Liver (tissue), 9 donors: ENCODE data around the gene SPTBN5. TPM values are rescaled to one million over a fixed set of nuclear protein-coding genes. Genes with fewer than 3 reads are reported as not detected.

ENCODE experiments used
- DNase-seq: peaks from one replicate; pipeline ENCODE4 v3.0.0-alpha.2; 2017; ENCODE audit warnings: low spot score
- H3K27ac ChIP-seq, 2 donors: one replicate each; pipeline ENCODE4 v1.7.0; 2013; ENCODE audit warnings: inconsistent platforms in 2 of 2, low read length in 2 of 2, control low read depth in 1 of 2, low read depth in 1 of 2, mild to moderate bottlenecking in 1 of 2
- H3K27me3 ChIP-seq, 4 donors: one replicate each; pipeline versions ENCODE4 v1.6.1 to v1.7.0; 2013; ENCODE audit warnings: low read length in 3 of 4, inconsistent platforms in 1 of 4, mild to moderate bottlenecking in 1 of 4, moderate library complexity in 1 of 4; ENCODE audit not compliant: control insufficient read depth in 4 of 4, insufficient read depth in 4 of 4
- H3K36me3 ChIP-seq, 4 donors: one replicate each; pipeline versions ENCODE4 v1.6.1 to v1.7.0; 2013; ENCODE audit warnings: low read length in 3 of 4, mild to moderate bottlenecking in 3 of 4, low read depth in 1 of 4, moderate library complexity in 1 of 4; ENCODE audit not compliant: control insufficient read depth in 4 of 4, insufficient read depth in 3 of 4
- H3K4me1 ChIP-seq, 4 donors: one replicate each; pipeline versions ENCODE4 v1.6.1 to v1.7.0; 2013; ENCODE audit warnings: low read length in 3 of 4, mild to moderate bottlenecking in 3 of 4, moderate library complexity in 1 of 4; ENCODE audit not compliant: control insufficient read depth in 4 of 4, insufficient read depth in 4 of 4
- H3K4me3 ChIP-seq, 3 donors: one replicate each; pipeline versions ENCODE4 v1.6.1 to v1.7.0; 2013; ENCODE audit warnings: low read length in 3 of 3, control low read depth in 1 of 3, low read depth in 1 of 3, mild to moderate bottlenecking in 1 of 3
- H3K9ac ChIP-seq, 2 donors: one replicate each; pipeline ENCODE4 v1.7.0; 2013; ENCODE audit warnings: low read length in 2 of 2, mild to moderate bottlenecking in 2 of 2, moderate library complexity in 2 of 2, control low read depth in 1 of 2, low read depth in 1 of 2
- H3K9me3 ChIP-seq, 4 donors: one replicate each; pipeline versions ENCODE4 v1.6.1 to v1.7.0; 2013; ENCODE audit warnings: low read length in 3 of 4; ENCODE audit not compliant: control insufficient read depth in 4 of 4
- ATF3 ChIP-seq: IDR thresholded peaks from 2 replicates; pipeline ENCODE4 v1.6.1; 2016; ENCODE audit warnings: antibody characterized with exemption
- CTCF ChIP-seq: fragments of 150-350 bp; IDR thresholded peaks from 2 replicates; pipeline ENCODE4 v1.5.1; 2017; ENCODE audit warnings: improper control_type of control experiment, low read depth, low read length; ENCODE audit not compliant: missing input control
- EGR1 ChIP-seq, 2 donors: IDR thresholded peaks; 2 replicates each; pipeline ENCODE4 v1.6.1; 2016 to 2018; ENCODE audit warnings: antibody characterized with exemption in 2 of 2, low read depth in 2 of 2
- FOXA1 ChIP-seq: IDR thresholded peaks from 2 replicates; pipeline ENCODE4 v1.6.1; 2016; ENCODE audit warnings: antibody characterized with exemption
- FOXA2 ChIP-seq: IDR thresholded peaks from 2 replicates; pipeline ENCODE4 v1.6.1; 2016; ENCODE audit warnings: antibody characterized with exemption
- GABPA ChIP-seq, 2 donors: IDR thresholded peaks in 1 of 2; conservative IDR thresholded peaks in 1 of 2; 2 replicates each; pipeline ENCODE4 v1.6.1; 2016; ENCODE audit warnings: antibody characterized with exemption in 2 of 2, mild to moderate bottlenecking in 1 of 2, moderate library complexity in 1 of 2
- HNF4A ChIP-seq, 2 donors: conservative IDR thresholded peaks; 2 replicates each; pipeline ENCODE4 v1.6.1; 2016; ENCODE audit warnings: antibody characterized with exemption in 2 of 2, mild to moderate bottlenecking in 2 of 2
- HNF4G ChIP-seq: IDR thresholded peaks from 2 replicates; pipeline ENCODE4 v1.6.1; 2016; ENCODE audit warnings: antibody characterized with exemption
- JUND ChIP-seq, 2 donors: IDR thresholded peaks; 2 replicates each; pipeline ENCODE4 v1.6.1; 2016; ENCODE audit warnings: antibody characterized with exemption in 2 of 2
- MAX ChIP-seq: IDR thresholded peaks from 2 replicates; pipeline ENCODE4 v1.6.1; 2016; ENCODE audit warnings: antibody characterized with exemption
- NR2F2 ChIP-seq: IDR thresholded peaks from 2 replicates; pipeline ENCODE4 v1.6.1; 2016; ENCODE audit warnings: antibody characterized with exemption
- RAD21 ChIP-seq, 2 donors: IDR thresholded peaks; 2 replicates each; pipeline ENCODE4 v1.6.1; 2016; ENCODE audit warnings: antibody characterized with exemption in 2 of 2, mild to moderate bottlenecking in 2 of 2
- REST ChIP-seq: IDR thresholded peaks from 2 replicates; pipeline ENCODE4 v1.6.1; 2016; ENCODE audit warnings: antibody characterized with exemption, mild to moderate bottlenecking
- RXRA ChIP-seq, 2 donors: IDR thresholded peaks; 2 replicates each; pipeline ENCODE4 v1.6.1; 2017 to 2018; ENCODE audit warnings: antibody characterized with exemption in 2 of 2, mild to moderate bottlenecking in 1 of 2
- SP1 ChIP-seq: IDR thresholded peaks from 2 replicates; pipeline ENCODE4 v1.6.1; 2018; ENCODE audit warnings: antibody characterized with exemption, mild to moderate bottlenecking
- TAF1 ChIP-seq: conservative IDR thresholded peaks from 2 replicates; pipeline ENCODE4 v1.6.1; 2016; ENCODE audit warnings: antibody characterized with exemption, mild to moderate bottlenecking
- YY1 ChIP-seq: IDR thresholded peaks from 2 replicates; pipeline ENCODE4 v1.6.1; 2016; ENCODE audit warnings: antibody characterized with exemption, mild to moderate bottlenecking
- ZBTB33 ChIP-seq: IDR thresholded peaks from 2 replicates; pipeline ENCODE4 v1.6.1; 2016; ENCODE audit warnings: antibody characterized with exemption
- WGBS: extraction: QIAGEN DNeasy Blood & Tissue Kit; methylation state at CpG from one replicate; pipeline ENCODE4 v1.1.7; 2013; 5-methylcytosine and 5-hydroxymethylcytosine counted together
- polyA plus RNA-seq, 2 donors: library from polyadenylated mRNA; stranded (reverse) in 1 of 2; unstranded in 1 of 2; fragments of 200-250 nt in 1 of 2; fragments of >200 nt in 1 of 2; fragmentation: Nextera tagmentation in 1 of 2; extraction: Ambion mirVana in 1 of 2; gene quantifications; one replicate each; pipeline versions ENCODE4 v1.2.1 to v1.2.3, GENCODE V29; 2013 to 2015
- total RNA-seq, 2 donors: library from RNA; depleted of rRNA; stranded (reverse); fragments of >200 nt; gene quantifications; one replicate each; pipeline ENCODE4 v1.2.3, GENCODE V29; 2014
- donor health status: healthy.
- donor health status: healthy.
- donor health status: healthy.
- donor health status: healthy.
- donor health status: healthy.

Gene SPTBN5
- total and polyA plus RNA-seq, 4 donors: 0.12 to 1.7 (median 0.17) TPM

- TF ChIP-seq RAD21 (IDR thresholded peaks at IDR 0.05): no peak
- no peak for TF ChIP-seq NR2F2
- TF ChIP-seq FOXA2: no peak
- TF ChIP-seq CTCF: no peak
- TF ChIP-seq JUND (IDR thresholded peaks at IDR 0.05): no peak
- TF ChIP-seq HNF4A (conservative IDR thresholded peaks at IDR 0.05): no peak
- TF ChIP-seq HNF4G: no peak
- 95% methylated on average over 12 of the region's 12 CpGs for WGBS
- no peaks in the 10 kb centered on the region for H3K27me3 ChIP-seq
- no peaks in the 10 kb centered on the region for H3K4me1 ChIP-seq
- H3K9ac ChIP-seq: no peak overlapping the region
- H3K27ac ChIP-seq: no peak overlapping the region
- H3K36me3 ChIP-seq: no peaks in the 10 kb centered on the region
- DNase-seq: no peak
- no peak overlapping the region for H3K4me3 ChIP-seq
- H3K9me3 ChIP-seq: no peaks in the 10 kb centered on the region
These were observed 37.1 kb downstream of the SPTBN5 start for GRCh38 chr15:41856716-41857115.

GRCh38 chr15:41856262-41856661 is 37.6 kb downstream of the SPTBN5 start:
- WGBS: 93% methylated on average over 17 of the region's 17 CpGs
- no peaks in the 10 kb centered on the region for H3K36me3 ChIP-seq

More at GRCh38 chr15:41856262-41856661, 37.6 kb downstream of the SPTBN5 start:
- no peak overlapping the region for H3K27ac ChIP-seq
- no peak overlapping the region for H3K9ac ChIP-seq
- H3K9me3 ChIP-seq: no peaks in the 10 kb centered on the region
- no peaks in the 10 kb centered on the region for H3K4me1 ChIP-seq
- no peak overlapping the region for H3K4me3 ChIP-seq
- TF ChIP-seq FOXA2: no peak
- TF ChIP-seq RAD21 (IDR thresholded peaks at IDR 0.05): no peak
- no peak for TF ChIP-seq YY1
- TF ChIP-seq JUND (IDR thresholded peaks at IDR 0.05): no peak
- no peak for TF ChIP-seq CTCF
- no peak for TF ChIP-seq MAX
- TF ChIP-seq SP1: no peak
- TF ChIP-seq HNF4G: no peak
- no peak for TF ChIP-seq ZBTB33
- TF ChIP-seq FOXA1: no peak
- no peak for TF ChIP-seq TAF1
- no peak for TF ChIP-seq NR2F2
- no peak for TF ChIP-seq HNF4A (conservative IDR thresholded peaks at IDR 0.05)
- no peak for TF ChIP-seq GABPA (IDR thresholded peaks at IDR 0.05 in 1 of 2, conservative IDR thresholded peaks at IDR 0.05 in 1 of 2)
- no peak for TF ChIP-seq REST
- no peak for TF ChIP-seq EGR1 (IDR thresholded peaks at IDR 0.05; ENCODE audit: low read depth in 2 of 2)
- no peak for TF ChIP-seq RXRA (IDR thresholded peaks at IDR 0.05)
- TF ChIP-seq ATF3: no peak
- no peaks in the 10 kb centered on the region for H3K27me3 ChIP-seq
- DNase-seq: no peak
